ENCODE data around the gene SLC13A2.

The SLC13A2 gene

DNA sequence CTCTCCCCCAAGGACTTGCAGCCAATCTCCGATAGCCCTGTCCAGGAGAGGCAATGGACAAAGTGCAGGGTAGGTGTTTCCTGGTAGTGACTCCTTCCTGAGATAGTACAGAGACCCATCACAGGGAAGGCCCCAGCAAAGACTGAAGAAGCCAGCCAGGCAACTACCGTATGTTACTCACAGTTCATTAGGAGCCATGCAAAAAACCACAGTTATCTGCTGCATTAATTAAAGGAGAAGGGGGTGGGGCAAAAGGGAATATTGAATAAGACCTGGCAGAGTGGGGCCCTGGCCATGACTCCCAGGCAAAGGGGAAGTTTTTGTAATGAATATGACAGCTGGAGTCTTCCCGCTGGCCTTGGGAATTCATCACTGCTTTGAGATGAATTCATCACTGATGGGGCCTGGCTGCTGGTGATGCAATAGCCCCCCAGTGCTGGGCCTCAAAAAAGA, 2.5 kb upstream of the SLC13A2 start:
- no peak overlapping the region for H3K4me3 ChIP-seq (ENCODE audit: low read depth, low read length)

DNA sequence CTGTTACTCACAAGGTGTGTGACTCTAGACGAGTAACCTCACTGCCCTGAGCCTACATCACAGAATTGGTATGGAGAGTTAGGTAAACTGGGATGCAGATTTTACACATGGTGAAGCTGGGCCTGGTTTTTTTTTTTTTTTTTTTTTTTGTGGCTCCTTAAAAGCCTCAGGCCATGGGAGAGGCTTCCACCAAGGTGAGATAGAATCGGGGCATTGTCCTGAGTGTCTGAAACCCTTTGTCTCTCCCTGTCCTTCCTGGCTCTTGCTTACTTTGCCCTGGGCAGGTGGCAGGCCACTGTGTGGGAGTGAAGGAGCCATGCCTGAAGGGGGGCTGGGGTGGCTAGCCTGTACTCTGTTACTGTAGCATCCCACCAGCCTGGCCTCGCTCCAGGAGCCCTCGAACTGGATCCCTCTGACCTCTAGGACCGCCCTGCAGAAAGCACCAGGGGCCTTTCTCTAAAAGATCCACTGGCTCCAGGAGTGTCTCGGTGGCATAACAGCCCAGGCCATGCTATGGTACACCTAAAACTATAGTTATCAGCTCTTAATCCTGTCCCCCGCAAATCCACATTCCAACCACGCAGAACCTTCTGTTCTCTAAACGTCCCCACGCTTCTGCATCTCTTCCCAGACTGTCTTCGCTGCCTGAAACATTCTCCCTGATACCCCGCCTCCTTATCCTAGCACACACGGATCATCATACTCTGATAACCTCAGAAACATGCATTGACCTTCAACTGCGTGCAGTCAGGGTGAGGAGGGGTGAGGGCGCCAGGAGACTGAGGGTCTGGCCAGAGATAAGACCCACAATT, 1.7 kb upstream of the SLC13A2 start:
- H3K4me3 ChIP-seq (ENCODE audit: low read depth, low read length) = no peak overlapping the region

DNA sequence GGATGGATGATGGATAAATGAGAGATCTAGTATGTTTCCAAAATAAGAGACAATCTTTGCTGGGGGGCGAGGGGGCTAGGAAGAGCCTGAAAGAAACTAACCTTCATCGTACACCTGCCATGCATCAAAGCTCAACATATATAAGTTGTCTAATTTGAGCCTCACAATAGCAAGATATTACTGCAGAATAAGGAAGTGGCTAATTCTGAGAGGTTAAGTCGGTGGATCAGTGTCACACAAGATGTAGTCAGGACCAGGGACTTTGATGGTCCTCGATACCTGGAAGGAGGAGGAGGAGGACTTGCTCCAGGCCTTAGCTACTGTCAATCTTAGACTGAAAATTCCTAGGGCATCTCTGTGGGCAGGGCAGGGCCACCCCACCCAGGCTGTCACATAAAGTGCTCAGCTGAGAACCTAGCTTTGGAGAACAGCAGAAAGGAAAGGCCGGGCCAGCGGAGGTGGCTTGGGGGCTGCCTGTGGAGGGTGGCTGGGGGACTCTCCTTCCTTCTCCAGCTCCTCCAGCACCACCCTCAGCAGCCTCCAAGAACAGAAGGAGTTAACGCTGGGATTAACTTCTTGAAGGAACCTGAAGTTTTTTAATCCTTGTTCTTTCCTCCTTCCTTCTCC, 460 bp upstream of the SLC13A2 start:
- no peak overlapping the region for H3K4me3 ChIP-seq (ENCODE audit: low read depth, low read length)

DNA sequence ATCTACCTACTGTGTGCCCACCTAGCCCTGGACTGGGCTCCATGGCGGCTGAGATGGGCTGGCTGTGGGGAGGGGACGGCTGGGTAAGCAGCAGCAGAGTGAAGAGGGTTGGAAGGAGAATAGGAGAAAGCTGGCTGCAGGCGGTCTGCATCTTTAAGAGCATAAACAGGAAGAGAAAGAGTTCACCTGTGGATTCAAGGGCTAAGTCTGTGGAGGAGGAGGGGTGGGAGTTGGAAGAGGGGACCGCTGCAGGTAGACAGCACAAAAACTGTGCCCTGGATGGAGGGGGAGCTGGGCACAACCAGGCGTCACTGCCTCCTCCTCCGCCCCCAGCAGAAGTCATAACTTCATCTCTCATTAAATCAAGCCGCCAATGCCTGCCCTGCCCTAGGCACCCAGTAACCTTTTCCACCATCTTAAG, 677 bp downstream of the SLC13A2 start:
- H3K4me3 ChIP-seq (ENCODE audit: low read depth, low read length) = no peak overlapping the region

DNA sequence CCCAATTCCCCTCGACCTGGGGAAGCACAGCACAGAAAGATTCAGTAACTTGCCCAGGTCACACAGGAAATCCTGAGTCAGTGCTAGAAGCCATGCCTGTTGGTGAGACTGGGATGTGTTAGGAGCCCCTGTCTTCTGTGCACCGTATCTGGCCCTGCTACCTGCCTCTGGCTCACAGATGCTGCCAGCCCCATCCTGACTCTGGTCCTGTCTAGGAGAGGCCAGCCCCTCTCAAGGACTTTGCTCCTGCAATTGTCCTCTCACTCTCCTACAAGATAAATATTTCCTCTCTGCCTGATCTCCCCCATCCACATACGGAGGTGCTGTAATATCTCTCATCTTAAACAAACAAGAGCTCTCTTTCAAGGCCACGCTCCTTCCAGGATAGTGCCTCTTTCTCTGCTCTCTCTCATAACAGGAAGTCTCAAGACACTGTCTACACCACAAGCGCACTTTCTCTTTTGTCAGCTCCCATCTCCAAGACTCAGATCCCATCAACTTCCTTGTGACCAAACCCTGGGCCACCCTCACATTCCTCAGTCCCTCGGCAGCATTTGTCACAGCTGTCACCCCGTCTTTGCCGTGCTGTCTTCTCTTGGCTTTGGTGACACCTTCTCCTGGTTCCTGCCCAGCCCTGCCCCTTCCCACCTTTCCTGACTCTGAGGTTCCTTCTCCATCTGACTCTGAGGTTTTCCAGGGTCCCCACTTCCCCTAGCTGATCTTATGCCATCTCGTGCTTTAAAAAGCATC, 1.9 kb downstream of the SLC13A2 start:
- H3K4me3 ChIP-seq (ENCODE audit: low read depth, low read length) = no peak overlapping the region

DNA sequence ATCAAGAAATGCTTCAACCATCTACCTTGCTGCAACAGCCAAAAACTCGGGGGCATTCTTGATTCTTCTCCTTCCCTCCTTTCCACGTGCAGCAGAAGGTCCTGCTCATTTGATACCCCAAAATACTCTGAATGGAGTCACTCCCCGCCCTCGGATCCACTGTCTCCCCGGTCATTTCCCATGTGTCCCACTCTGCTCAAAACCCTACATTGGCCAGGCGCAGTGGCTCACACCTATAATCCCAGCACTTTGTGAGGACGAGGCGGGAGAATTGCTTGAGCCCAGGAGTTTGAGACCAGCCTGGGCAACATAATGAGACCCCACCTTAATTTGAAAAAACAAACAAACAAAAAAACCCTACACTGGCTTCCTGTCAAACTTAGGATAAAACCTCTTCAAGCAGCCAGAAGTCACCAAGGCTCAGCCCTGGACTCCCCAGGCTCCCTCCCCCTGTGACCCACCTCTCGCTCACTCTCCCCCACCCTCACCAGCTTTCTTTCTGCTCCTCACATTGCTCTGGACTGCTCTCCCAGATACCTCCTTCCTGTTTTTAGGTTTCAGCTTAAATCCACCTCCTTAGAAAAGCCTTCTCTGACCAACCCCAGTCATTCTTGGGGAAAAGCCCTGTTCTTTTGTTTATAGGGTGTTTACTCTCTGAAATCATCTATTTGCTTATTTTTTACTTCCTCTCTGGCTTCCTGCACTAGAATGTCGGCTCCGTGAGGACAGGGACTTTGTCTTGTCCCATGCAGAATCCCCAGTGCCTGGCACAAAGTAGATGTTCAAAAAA, 2.8 kb downstream of the SLC13A2 start:
- H3K4me3 ChIP-seq (ENCODE audit: low read depth, low read length) = no peak overlapping the region

DNA sequence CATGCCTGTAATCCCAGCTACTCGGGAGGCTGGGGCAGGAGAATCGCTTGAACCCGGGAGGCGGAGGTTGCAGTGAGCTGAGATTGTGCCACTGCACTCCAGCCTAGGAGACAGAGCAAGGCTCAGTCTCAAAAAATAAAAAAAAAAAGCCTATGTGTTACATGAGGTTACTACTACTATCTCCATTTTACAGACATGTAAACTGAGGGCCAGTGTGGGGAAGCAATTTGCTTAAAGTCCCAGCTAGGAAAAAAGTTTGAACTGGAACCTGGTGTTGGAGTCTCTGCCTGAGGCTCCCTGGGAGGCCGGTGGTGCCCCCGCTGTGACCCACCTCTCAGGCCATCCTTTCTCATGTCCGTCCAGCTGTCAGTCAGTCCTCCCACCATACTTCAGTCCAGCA, 4.5 kb downstream of the SLC13A2 start:
- H3K4me3 ChIP-seq (ENCODE audit: low read depth, low read length) = no peak overlapping the region

DNA sequence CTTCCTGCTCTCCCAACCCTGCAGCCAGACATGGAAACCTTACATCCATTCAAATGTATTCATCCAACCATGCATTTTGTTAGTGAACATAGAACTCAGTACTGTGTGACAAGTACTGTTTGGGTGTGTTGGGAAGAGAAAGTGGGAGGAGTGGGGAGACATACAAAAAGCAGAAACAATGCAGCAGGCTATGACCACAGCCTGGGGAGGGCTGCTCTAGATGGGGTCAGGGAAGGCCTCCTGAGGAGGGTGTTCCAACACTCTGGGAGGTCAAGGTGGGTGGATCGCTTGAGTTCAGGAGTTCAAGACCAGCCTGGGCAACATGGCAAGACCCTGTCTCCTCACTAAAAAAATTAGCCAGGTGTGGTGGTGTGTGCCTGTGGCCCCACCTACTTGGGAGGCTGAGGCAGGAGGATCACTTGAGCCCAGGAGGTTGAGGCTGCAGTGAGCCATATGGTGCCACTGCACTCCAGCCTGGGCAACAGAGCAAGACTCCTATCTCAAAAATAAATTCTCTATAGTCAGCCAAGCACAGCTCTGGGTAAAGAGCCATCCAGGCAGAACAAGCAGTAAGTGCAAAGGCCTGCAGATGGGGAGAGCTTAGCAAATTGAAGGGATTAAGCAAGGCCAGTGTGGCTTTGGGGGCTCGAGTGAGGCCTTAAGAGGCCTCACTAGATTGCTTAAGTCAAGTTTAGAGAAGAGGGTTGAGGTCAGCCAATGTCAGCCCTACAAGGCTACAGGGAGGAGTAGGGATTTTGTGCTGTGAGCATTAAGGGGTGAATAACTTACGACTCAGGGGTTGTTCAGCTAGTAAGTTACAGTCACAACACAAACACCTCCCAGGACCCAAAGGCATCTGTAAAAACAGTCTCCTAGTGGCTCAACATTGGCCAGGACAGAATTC, 5.5 kb downstream of the SLC13A2 start:
- H3K4me3 ChIP-seq (ENCODE audit: low read depth, low read length) = no peak overlapping the region

DNA sequence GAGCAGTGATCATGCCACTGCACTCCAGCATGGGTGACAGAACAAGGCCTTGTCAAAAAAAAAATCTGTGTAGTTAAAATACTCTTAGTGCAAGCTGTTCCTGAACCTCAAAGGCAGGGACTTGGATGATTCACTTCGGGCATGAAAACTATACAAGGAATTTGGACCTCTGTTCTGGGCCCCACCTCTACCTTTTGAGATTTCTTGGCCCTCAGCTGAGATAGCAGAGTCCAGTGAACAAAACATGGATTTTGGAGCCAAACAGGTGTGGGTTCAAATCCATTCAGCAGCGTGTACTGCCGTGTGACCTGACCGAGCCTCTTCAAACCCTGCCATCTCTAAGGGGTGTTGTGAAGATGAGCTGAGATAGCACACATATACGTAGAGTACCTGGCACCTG, 6.8 kb downstream of the SLC13A2 start:
- no peak overlapping the region for H3K4me3 ChIP-seq (ENCODE audit: low read depth, low read length)

DNA sequence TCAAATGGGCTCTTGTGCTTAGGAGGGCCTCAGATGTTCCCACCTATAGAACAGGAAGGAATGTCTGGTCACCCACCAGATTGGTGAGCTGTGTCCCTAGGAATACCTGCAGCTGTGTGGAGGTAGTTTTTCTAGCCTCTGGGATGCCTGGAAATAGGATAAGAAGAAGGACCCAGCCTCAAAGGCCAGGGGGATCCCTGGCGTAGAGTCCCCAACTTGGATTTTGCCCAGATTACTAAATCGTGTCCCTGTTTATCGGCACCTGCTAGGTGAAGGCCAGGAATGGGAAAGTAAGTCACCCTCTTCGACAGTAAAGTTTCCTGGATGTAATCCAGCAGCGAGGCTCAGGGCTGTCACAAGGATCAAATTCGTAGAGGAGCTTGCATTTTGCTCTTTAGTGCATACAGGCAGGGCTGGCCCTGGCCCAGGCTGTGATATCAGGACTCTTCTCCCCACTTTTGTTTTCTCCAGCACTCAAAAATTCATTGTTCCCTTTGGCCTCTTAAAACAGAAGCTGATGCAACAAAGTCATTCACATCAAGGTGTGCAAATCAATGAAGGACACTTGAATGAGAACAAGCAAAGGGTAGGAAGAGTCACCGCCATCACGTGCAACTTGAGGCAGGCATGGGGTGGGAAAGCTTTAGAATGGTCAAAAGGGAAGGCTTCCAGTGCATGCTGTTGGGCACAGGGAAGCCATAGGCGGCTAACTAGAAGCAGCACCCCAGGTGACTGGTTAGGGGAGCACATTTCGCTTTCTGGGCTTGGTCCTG, 7.5 kb downstream of the SLC13A2 start:
- no peak overlapping the region for H3K4me3 ChIP-seq (ENCODE audit: low read depth, low read length)

DNA sequence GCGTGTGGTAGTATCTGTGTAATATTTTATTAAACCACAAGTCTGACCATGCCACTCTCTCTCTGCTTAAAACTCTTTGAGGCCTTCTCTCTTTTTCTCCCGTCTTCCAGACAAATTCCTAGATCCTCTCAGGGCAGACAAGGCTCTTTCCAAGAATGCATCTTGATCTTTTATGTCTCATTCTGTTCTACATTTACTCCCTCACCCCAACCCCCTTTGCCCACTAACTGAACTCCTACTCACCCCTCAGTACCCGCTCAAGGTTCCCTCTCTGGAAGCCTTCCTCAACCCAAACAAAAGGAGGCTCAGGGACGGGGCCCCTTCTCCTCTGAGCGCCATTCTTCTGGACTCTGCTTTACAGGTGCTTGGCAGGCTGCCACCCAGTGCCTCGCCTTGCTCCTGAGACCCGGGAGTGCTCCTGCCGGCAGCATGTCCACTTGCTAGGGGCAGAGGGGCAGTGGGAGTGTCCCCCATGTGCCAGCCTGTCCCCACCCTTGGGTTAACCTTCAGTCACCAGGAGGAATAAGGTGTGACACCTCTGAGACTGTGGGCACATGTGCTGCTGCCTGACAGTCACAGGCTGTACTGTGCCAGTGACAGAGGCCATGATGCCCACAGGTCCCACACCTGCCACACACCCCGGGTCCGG, 9.2 kb downstream of the SLC13A2 start:
- H3K4me3 ChIP-seq (ENCODE audit: low read depth, low read length) = no peak overlapping the region

DNA sequence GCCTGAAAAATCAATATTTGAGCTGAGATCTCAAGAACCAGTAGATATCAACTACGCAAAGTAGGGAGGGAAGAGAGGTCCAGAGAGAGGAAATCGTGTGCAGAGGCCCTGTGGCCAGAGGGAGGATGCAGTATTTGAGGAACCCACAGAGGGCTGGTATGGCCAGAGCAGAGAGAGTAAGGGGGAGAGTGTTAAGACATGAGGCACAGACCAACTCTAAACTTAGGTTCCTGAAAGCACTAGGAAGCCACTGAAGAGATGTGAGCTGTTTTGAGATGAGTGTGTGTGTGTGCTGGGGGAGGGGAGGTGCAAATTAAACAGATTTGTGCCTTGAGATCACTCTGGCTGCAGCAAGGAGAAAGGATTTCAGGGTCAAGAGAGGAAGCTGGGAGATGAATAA, 10.9 kb downstream of the SLC13A2 start:
- H3K4me3 ChIP-seq (ENCODE audit: low read depth, low read length) = no peak overlapping the region

DNA sequence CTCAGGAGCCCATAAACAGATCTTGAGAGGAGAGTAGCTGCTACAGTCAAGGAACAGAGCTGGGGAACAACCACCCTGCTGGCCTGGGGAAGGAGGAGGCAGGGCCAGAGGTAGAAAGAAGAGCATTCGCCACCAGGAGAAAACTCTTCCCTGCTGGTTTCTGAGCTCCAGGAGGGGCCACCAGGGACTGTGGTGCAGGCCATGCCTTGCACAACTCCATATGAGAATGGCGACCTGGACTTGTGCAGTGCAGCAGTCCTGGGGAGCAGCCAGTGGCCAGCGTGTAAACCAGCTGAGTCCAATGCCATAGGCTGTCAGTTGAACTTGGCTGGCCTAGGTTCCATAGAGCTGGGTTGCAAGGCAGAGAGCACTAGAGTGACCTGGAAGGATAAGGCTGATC, 11.6 kb downstream of the SLC13A2 start:
- no peak overlapping the region for H3K4me3 ChIP-seq (ENCODE audit: low read depth, low read length)

DNA sequence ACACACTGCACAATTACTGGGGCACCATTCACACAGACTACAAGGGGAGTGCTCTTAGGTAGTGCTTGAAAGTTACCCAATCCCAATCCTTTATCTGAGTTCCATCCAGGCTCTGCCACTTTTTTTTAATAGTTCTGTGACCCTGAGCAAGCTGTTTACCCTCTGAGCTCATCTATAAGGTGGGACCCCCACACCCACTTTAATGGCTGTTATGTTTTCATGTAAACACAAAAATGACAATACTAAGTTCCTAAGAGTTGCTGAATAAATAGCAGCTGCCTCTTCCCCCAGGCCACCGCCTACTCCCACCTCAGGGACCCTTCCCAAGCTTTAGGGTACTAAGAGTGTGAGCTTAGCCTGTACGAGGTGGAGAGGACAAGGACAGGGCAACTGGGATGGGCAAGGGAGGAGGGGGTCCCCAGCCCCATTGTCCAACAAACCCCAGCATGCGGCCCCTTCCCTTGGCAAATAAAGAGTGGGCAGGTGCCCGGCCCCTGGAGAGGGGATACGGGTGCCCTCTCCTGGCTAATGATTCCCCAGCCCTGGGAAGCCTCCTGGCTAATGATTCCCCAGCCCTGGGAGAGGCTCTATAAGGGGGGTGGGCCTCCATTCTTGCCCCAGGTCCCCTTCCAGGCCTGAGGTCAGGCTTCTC, 14.6 kb downstream of the SLC13A2 start:
- no peak overlapping the region for H3K4me3 ChIP-seq (ENCODE audit: low read depth, low read length)

DNA sequence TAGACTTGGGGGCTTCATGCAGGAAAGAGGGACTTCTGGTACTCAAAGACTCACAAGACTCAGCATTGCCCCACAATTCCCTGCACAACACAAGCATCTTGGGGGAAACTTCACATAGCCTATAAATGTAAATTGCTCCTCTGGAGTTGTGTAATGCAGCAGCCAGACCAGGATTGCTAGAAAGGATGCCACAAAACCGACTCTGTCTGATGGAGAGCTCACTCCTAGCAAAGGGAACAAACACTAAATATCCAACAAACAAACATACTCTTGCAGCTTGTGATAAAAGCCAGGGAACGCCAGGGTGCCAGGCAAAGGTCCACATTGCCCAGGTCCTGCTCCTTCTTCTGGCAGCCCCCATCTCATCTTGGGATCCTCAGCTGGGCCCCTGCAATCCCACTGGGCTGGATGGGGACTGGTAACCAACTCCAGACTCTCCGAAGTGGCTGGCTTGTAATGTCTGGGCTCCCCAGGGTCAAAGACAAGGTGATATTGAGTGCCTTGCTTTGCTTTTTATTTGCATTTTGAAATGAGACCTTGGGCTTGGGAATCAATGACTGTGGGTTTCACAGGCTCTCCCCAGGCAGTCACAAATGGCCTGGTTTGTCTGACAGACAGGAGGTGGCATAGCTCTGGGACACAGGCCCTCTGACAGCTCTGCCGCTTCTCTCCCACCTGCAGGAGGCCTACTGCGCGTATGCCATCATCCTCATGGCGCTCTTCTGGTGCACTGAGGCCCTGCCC, 15.3 kb downstream of the SLC13A2 start:
- H3K4me3 ChIP-seq (ENCODE audit: low read depth, low read length) = no peak overlapping the region

DNA sequence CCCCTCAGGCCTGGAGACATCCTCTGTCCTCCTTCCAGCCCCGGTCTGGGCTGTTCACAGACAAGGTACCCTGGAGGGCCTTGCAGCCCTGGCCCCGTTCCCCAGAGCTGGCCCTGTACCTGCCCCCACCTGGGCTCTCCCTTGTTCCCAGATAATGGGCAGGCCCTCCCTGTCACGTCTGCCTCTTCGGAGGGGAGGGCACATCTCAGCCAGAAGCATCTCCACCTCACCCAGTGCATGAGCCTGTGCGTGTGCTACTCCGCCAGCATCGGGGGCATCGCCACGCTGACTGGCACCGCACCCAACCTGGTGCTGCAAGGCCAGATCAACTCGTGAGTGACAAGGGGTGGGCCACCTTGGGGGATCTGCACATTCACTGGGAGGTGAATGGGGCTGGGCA, 17.8 kb downstream of the SLC13A2 start:
- H3K4me3 ChIP-seq (ENCODE audit: low read depth, low read length) = no peak overlapping the region

DNA sequence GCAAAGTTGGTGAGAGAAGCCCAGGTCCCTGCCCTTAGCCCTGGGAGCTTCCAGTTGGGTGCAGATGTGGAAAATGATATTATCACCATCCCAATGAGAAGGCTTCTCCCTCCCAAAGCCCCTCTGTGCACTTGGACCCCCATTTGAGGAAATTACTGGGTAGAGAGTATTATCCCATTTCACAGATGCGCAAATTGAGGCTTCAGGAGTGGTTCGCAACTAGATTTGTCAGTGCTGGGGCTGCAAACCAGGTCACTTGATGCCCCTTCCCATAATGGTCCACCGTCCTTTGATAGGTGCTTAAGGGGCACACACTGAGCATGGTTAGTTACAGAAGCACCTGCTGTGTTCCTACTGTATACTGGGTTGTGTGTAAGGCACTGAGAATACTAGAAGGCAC, 18.4 kb downstream of the SLC13A2 start:
- no peak overlapping the region for H3K4me3 ChIP-seq (ENCODE audit: low read depth, low read length)

All from iPS-11a (cell line).